ENCODE results near the gene ECD. TPM values are rescaled to one million over a fixed set of nuclear protein-coding genes. Genes with fewer than 3 reads are reported as not detected.

Gene ECD
- total RNA-seq, 1 experiment from 2014 or later, result 25.4 TPM

DNA sequence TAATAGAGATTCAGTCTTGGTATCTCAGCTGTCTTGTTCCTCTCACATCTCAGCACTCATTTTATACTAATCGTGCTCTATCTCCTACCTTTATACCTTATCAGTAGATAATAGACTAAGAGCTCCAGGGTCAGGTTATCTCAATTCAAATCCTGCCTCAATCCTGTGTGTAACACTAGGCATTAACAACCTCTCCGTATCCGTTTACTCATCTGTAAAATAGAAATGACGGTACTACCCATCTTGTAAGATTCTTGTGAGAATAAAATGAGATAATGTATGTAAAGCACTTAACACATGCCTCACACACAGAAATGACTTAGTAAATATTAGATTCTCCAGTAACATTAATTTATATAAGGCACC lies 70.5 kb downstream of the ECD start:
- POLR2A ChIA-PET, result interaction anchor here (0.6 to 2.0 kb wide), 13 partner anchors 8 to 71 kb away, joined by 3 to 27 read pairs (median 3); partner anchors contain the start of genes ECD, FAM149B1 and NUDT13
- BruUV-seq (replicated peaks), result no TSS peak
- H4K20me1 ChIP-seq (ENCODE audit: insufficient read depth), result no peaks in the 10 kb centered on the region
- peak overlapping the region; percentile 86 for H3K9ac ChIP-seq (ENCODE audit: low read length)
- DNase-seq (ENCODE audit: low read depth, low spot score) (no peak), ATAC-seq (no peak)
- H3K27me3 ChIP-seq (ENCODE audit: insufficient read depth, low read length), result no peaks in the 10 kb centered on the region
- H3K4me3 ChIP-seq (replicated peaks in 1 of 2; ENCODE audit: low read depth in 1 of 2, low read length in 2 of 2), result peak overlapping the region; percentile 81 to 91
- H3K4me1 ChIP-seq (ENCODE audit: control insufficient read depth in 1 of 2, insufficient read depth in 2 of 2, low read length in 2 of 2), result peaks cover 13 to 23% of the 10 kb centered on the region in 2 experiments; a peak in 3 of 4 replicates
- peaks cover 40% of the 10 kb centered on the region for H3K79me2 ChIP-seq (ENCODE audit: insufficient read depth, low read length)
- peak overlapping the region; percentile 82 for H3K27ac ChIP-seq (ENCODE audit: low read depth, low read length)
- H3K9me2 ChIP-seq (ENCODE audit: insufficient read depth), result no peaks in the 10 kb centered on the region
- H3K9me3 ChIP-seq (ENCODE audit: control insufficient read depth in 1 of 2, insufficient read depth in 1 of 2, low read depth in 1 of 2, low read length in 2 of 2), result no peaks in the 10 kb centered on the region
- CTCF ChIA-PET, result interaction anchor here (0.6 to 1.7 kb wide), 6 partner anchors 13 to 121 kb away, joined by 3 to 13 read pairs (median 4); partner anchors contain the start of gene NUDT13
- H3K4me2 ChIP-seq (ENCODE audit: low read length), result peak overlapping the region; percentile 93
- intact Hi-C loops (cut with micrococcal nuclease), result loop anchor here (1.0 kb wide), 1 partner anchor 62 kb away; no protein-coding TSS in a partner anchor
- RAD21 ChIA-PET (ENCODE audit: low non-redundant PET in 1 of 2, low total read pairs in 2 of 2, uncharacterized antibody in 2 of 2, unreplicated experiment in 2 of 2), result no interaction called here
- TF ChIP-seq TCF7L2 (IDR thresholded peaks at IDR 0.05; ENCODE audit: borderline replicate concordance, extremely low read depth, insufficient read depth, insufficient read length) (no peak), SP1 (IDR thresholded peaks at IDR 0.05; ENCODE audit: low read depth) (peak; percentile 17; the same call in 1 of the 2 replicates), FOSL1 (IDR thresholded peaks at IDR 0.05; ENCODE audit: low read depth) (0 out of 2 replicates have a peak, but pooled peaks have one; percentile 15), YY1 (IDR thresholded peaks at IDR 0.05; ENCODE audit: extremely low read depth, insufficient replicate concordance, low read depth, low read length) (no peak)
- peak overlapping the region; percentile 6 for H2AFZ ChIP-seq (ENCODE audit: low read depth, low read length, poor library complexity, severe bottlenecking)
- H3K36me3 ChIP-seq (ENCODE audit: control insufficient read depth in 1 of 2, insufficient read depth in 2 of 2, low read length in 2 of 2), result no peaks in the 10 kb centered on the region

DNA sequence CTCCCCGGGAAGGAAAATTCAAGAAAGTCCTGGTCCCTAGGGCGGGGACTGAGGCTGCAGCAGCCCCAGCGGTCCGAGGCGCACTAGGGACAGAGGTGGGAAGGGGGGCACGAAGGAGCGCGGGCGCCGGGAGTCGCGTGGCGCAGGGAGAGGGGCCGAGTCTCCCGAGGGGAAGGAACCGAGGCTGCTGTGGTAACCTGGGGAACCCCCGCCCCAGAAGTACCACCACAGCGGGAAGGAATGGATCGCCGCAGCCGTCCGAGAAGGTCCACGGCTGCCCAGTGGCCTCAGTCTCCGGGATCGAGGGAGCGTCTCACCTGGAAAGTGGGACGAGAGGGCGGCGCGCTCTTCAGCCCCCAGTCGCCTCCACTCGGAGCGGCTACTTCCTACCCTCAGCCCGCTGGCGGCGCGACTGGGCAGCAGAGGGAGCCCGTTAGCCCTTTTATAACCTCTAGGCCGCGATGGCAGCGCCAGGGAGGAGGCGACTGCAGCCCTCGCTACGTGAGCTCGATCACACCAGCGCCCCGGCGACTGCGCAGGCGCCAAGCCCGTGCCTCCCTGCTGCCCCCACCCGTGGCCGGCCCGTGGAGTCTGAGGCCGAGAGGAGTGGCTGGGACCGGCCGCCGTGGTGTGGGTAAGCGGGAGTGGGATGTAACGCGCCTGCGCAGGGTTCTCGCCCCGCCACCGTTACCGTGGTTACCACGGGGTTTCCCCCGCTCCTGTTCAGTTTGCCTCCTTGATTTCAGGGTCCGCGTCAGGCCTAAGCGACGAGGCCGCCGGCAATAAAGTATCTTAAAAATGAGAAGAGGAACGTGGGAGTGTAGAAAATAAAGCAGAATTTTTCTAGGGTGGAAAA lies 71.1 kb downstream of the ECD start, which contains the start of gene P4HA1:
Gene P4HA1 (minus strand): TSS at position 418 of the 856 bp plus-strand sequence. CDS start 21,983 bp downstream, outside the sequence.
- Histone ChIP-seq H3K79me2 (ENCODE audit: insufficient read depth, low read length) (peaks cover 46% of the 10 kb centered on the region), H3K27me3 (ENCODE audit: insufficient read depth, low read length) (no peaks in the 10 kb centered on the region), H3K27ac (ENCODE audit: low read depth, low read length) (peak within 1 kb of the TSS; percentile 82), H3K4me3 (replicated peaks in 1 of 2; ENCODE audit: low read depth in 1 of 2, low read length in 2 of 2) (peak within 1 kb of the TSS; percentile 81 to 91), H3K4me1 (ENCODE audit: control insufficient read depth in 1 of 2, insufficient read depth in 2 of 2, low read length in 2 of 2) (peaks cover 13 to 23% of the 10 kb centered on the region in 2 experiments; a peak in 3 of 4 replicates), H3K9ac (ENCODE audit: low read length) (peak within 1 kb of the TSS; percentile 86), H2AFZ (ENCODE audit: low read depth, low read length, poor library complexity, severe bottlenecking) (peak within 1 kb of the TSS; percentile 6), H3K4me2 (ENCODE audit: low read length) (peak within 1 kb of the TSS; percentile 93), H4K20me1 (ENCODE audit: insufficient read depth) (no peaks in the 10 kb centered on the region), H3K9me2 (ENCODE audit: insufficient read depth) (no peaks in the 10 kb centered on the region), H3K36me3 (ENCODE audit: control insufficient read depth in 1 of 2, insufficient read depth in 2 of 2, low read length in 2 of 2) (no peaks in the 10 kb centered on the region), H3K9me3 (ENCODE audit: control insufficient read depth in 1 of 2, insufficient read depth in 1 of 2, low read depth in 1 of 2, low read length in 2 of 2) (no peaks in the 10 kb centered on the region)
- RAD21 ChIA-PET (ENCODE audit: low non-redundant PET in 1 of 2, low total read pairs in 2 of 2, uncharacterized antibody in 2 of 2, unreplicated experiment in 2 of 2), result interaction anchor here in 1 of 2 experiments (0.6 kb wide), 1 partner anchor 82 kb away, joined by 4 read pairs; no protein-coding TSS in a partner anchor
- CTCF ChIA-PET, result interaction anchor here (0.6 to 1.7 kb wide), 8 partner anchors 8 to 1200 kb away, joined by 3 to 13 read pairs (median 3); partner anchors contain the start of gene NUDT13
- BruUV-seq (replicated peaks), result TSS peak; percentile 65
- peak; percentile 92 for ATAC-seq
- POLR2A ChIA-PET, result interaction anchor here (0.6 to 2.0 kb wide), 15 partner anchors 9 to 72 kb away, joined by 3 to 27 read pairs (median 3); partner anchors contain the start of genes ECD, FAM149B1 and NUDT13
- intact Hi-C loops (cut with micrococcal nuclease), result loop anchor here (1.0 kb wide), 1 partner anchor 63 kb away; no protein-coding TSS in a partner anchor
- peak; percentile 91 for DNase-seq (ENCODE audit: low read depth, low spot score)
- TF ChIP-seq YY1 (IDR thresholded peaks at IDR 0.05; ENCODE audit: extremely low read depth, insufficient replicate concordance, low read depth, low read length) (peak; percentile 86), FOSL1 (IDR thresholded peaks at IDR 0.05; ENCODE audit: low read depth) (no peak; the same call in 1 of the 2 replicates), SRF (IDR thresholded peaks at IDR 0.05; ENCODE audit: low read depth) (no peak), EGR1 (IDR thresholded peaks at IDR 0.05; ENCODE audit: low read depth) (no peak; the same call in 1 of the 2 replicates), TCF7L2 (IDR thresholded peaks at IDR 0.05; ENCODE audit: borderline replicate concordance, extremely low read depth, insufficient read depth, insufficient read length) (peak; percentile 7), RAD21 (IDR thresholded peaks at IDR 0.05; ENCODE audit: low read depth) (peak; percentile 81), SP1 (IDR thresholded peaks at IDR 0.05; ENCODE audit: low read depth) (peak; percentile 34), ZFX (IDR thresholded peaks at IDR 0.05) (peak; percentile 83), CBX3 (IDR thresholded peaks at IDR 0.05; ENCODE audit: low read depth) (0 out of 2 replicates have a peak, but pooled peaks have one; percentile 57), POLR2A (IDR thresholded peaks at IDR 0.05; ENCODE audit: borderline replicate concordance, extremely low read depth, insufficient read depth, insufficient read length) (peak; percentile 96), SIN3A (IDR thresholded peaks at IDR 0.05; ENCODE audit: low read depth) (peak; percentile 96; the same call in 1 of the 2 replicates), ZNF274 (IDR thresholded peaks at IDR 0.05; ENCODE audit: low read depth, low read length) (no peak), CEBPB (IDR thresholded peaks at IDR 0.05; ENCODE audit: low read depth) (no peak)
- TF ChIP-seq, protein P1, sequence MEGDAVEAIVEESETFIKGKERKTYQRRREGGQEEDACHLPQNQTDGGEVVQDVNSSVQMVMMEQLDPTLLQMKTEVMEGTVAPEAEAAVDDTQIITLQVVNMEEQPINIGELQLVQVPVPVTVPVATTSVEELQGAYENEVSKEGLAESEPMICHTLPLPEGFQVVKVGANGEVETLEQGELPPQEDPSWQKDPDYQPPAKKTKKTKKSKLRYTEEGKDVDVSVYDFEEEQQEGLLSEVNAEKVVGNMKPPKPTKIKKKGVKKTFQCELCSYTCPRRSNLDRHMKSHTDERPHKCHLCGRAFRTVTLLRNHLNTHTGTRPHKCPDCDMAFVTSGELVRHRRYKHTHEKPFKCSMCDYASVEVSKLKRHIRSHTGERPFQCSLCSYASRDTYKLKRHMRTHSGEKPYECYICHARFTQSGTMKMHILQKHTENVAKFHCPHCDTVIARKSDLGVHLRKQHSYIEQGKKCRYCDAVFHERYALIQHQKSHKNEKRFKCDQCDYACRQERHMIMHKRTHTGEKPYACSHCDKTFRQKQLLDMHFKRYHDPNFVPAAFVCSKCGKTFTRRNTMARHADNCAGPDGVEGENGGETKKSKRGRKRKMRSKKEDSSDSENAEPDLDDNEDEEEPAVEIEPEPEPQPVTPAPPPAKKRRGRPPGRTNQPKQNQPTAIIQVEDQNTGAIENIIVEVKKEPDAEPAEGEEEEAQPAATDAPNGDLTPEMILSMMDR (IDR thresholded peaks at IDR 0.05 in 2 of 3, conservative IDR thresholded peaks at IDR 0.05 in 1 of 3; ENCODE audit: borderline replicate concordance in 1 of 3, insufficient read depth in 1 of 3, low read depth in 2 of 3, low read length in 2 of 3), result peak; percentile 44 to 65 (median 50); a peak in 5 of 6 replicates
- TF ChIP-seq, protein P2, sequence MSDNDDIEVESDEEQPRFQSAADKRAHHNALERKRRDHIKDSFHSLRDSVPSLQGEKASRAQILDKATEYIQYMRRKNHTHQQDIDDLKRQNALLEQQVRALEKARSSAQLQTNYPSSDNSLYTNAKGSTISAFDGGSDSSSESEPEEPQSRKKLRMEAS (IDR thresholded peaks at IDR 0.05), result peak; percentile 63

Data from HCT116 (cell line).